H1 (cell line): ENCODE measurements around the gene DOCK11. TPM values are rescaled to one million over a fixed set of nuclear protein-coding genes. Genes with fewer than 3 reads are reported as not detected.

Experiments used
- CTCF ChIA-PET: fragments of 300-600 bp; sonication (Branson Sonifier 250); formaldehyde crosslinking; loops from one replicate; lab custom pipeline; 2021; ENCODE audit not compliant: partially characterized antibody; lab: Charles Lee
- POLR2A ChIA-PET: fragments of 300-600 bp; sonication (Branson Sonifier 250); formaldehyde crosslinking; loops from one replicate; lab custom pipeline; 2021; ENCODE audit warnings: inconsistent platforms; ENCODE audit not compliant: partially characterized antibody; lab: Charles Lee
- DNase-seq, 2 experiments: peaks; one replicate each; pipeline versions ENCODE4 v3.0.0 to v3.0.0-alpha.2; 2010 to 2022; ENCODE audit warnings: low spot score in 2 of 2, low read depth in 1 of 2, mixed read lengths in 1 of 2
- FAIRE-seq: peaks from 2 replicates; lab custom pipeline; 2011; peaks lifted over from hg19 to GRCh38; lab: Jason Lieb, UNC
- H2AFZ ChIP-seq: 2 replicates; pipeline ENCODE4 v1.8.1; 2012; ENCODE audit warnings: low read length, inconsistent platforms
- H2AK5ac ChIP-seq: 2 replicates; pipeline ENCODE4 v1.6.1; 2013; ENCODE audit warnings: low read depth, low read length
- H2BK120ac ChIP-seq: replicated peaks from 2 replicates; pipeline ENCODE3; 2013; ENCODE audit warnings: low read depth, low read length, inconsistent platforms
- H2BK12ac ChIP-seq: 2 replicates; pipeline ENCODE4 v1.6.1; 2013; ENCODE audit warnings: low read depth, low read length
- H2BK15ac ChIP-seq: 2 replicates; pipeline ENCODE4 v1.6.1; 2013; ENCODE audit warnings: low read length
- H2BK20ac ChIP-seq: 2 replicates; pipeline ENCODE4 v1.6.1; 2013; ENCODE audit warnings: low read length
- H2BK5ac ChIP-seq: 2 replicates; pipeline ENCODE4 v1.6.1; 2013; ENCODE audit warnings: low read depth, low read length
- H3K14ac ChIP-seq: 2 replicates; pipeline ENCODE4 v1.6.1; 2013; ENCODE audit warnings: inconsistent platforms; ENCODE audit not compliant: insufficient read length
- H3K18ac ChIP-seq: 2 replicates; pipeline ENCODE4 v1.6.1; 2013; ENCODE audit warnings: low read length; ENCODE audit errors: extremely low read depth
- H3K23ac ChIP-seq: 2 replicates; pipeline ENCODE4 v1.6.1; 2013; ENCODE audit warnings: inconsistent platforms; ENCODE audit not compliant: insufficient read length
- H3K23me2 ChIP-seq: 2 replicates; pipeline ENCODE4 v1.6.1; 2013; ENCODE audit warnings: low read depth, low read length
- H3K27ac ChIP-seq: 2 replicates; pipeline ENCODE4 v1.6.1; 2011; ENCODE audit warnings: low read depth, low read length, inconsistent platforms
- H3K27me3 ChIP-seq, 4 experiments: replicated peaks in 1 of 4; 1 replicate in 1 of 4; 2 replicates in 3 of 4; pipeline versions ENCODE4 v1.6.1 to v1.8.1; 2011 to 2013; ENCODE audit warnings: low read length in 3 of 4, mild to moderate bottlenecking in 3 of 4, inconsistent platforms in 2 of 4, mixed read lengths in 2 of 4, moderate library complexity in 1 of 4; ENCODE audit not compliant: control insufficient read depth in 3 of 4, insufficient read depth in 3 of 4; ENCODE audit errors: extremely low read depth in 1 of 4
- H3K36me3 ChIP-seq, 4 experiments: 2 replicates each; pipeline versions ENCODE4 v1.6.1 to v1.8.1; 2011 to 2013; ENCODE audit warnings: mild to moderate bottlenecking in 4 of 4, low read length in 3 of 4, moderate library complexity in 2 of 4, control low read depth in 1 of 4, inconsistent platforms in 1 of 4; ENCODE audit not compliant: insufficient read depth in 4 of 4, control insufficient read depth in 2 of 4
- H3K4ac ChIP-seq: replicated peaks from 2 replicates; pipeline ENCODE3; 2013; ENCODE audit warnings: low read length, low read depth, mixed read lengths, inconsistent platforms; ENCODE audit not compliant: insufficient read length
- H3K4me1 ChIP-seq, 4 experiments: replicated peaks in 1 of 4; 1 replicate in 1 of 4; 2 replicates in 3 of 4; pipeline versions ENCODE4 v1.6.1 to v1.8.1; 2011 to 2013; ENCODE audit warnings: low read length in 3 of 4, inconsistent platforms in 2 of 4, mixed read lengths in 1 of 4; ENCODE audit not compliant: insufficient read depth in 4 of 4, control insufficient read depth in 3 of 4
- H3K4me2 ChIP-seq, 2 experiments: 2 replicates each; pipeline versions ENCODE4 v1.6.1 to v1.8.1; 2011 to 2013; ENCODE audit warnings: low read depth in 2 of 2, low read length in 2 of 2, control low read depth in 1 of 2, inconsistent platforms in 1 of 2, mild to moderate bottlenecking in 1 of 2; ENCODE audit not compliant: insufficient read depth in 1 of 2
- H3K4me3 ChIP-seq, 4 experiments: fragments of 200-600, 300-600 bp in 1 of 4; sonication (generic), shearing (Covaris generic), sonication (Bioruptor Twin) in 1 of 4; 2 replicates each; pipeline versions ENCODE4 v1.5.1 to v1.8.1; 2011 to 2016; ENCODE audit warnings: low read length in 4 of 4, low read depth in 3 of 4, control low read depth in 2 of 4, inconsistent platforms in 2 of 4, mild to moderate bottlenecking in 2 of 4, mixed read lengths in 1 of 4, moderate library complexity in 1 of 4; ENCODE audit not compliant: insufficient read depth in 2 of 4; ENCODE audit errors: extremely low read depth in 1 of 4
- H3K56ac ChIP-seq: replicated peaks from 2 replicates; pipeline ENCODE3; 2013; ENCODE audit warnings: low read depth, mild to moderate bottlenecking, mixed read lengths, low read length, inconsistent platforms; ENCODE audit not compliant: insufficient read length
- H3K79me1 ChIP-seq: 2 replicates; pipeline ENCODE4 v1.6.1; 2013; ENCODE audit warnings: low read depth, low read length, control low read depth
- H3K79me2 ChIP-seq, 2 experiments: 2 replicates each; pipeline versions ENCODE4 v1.6.1 to v1.8.1; 2012 to 2013; ENCODE audit warnings: low read length in 2 of 2, mild to moderate bottlenecking in 2 of 2, inconsistent platforms in 1 of 2; ENCODE audit not compliant: insufficient read depth in 2 of 2, control insufficient read depth in 1 of 2
- H3K9ac ChIP-seq, 4 experiments: replicated peaks in 1 of 4; 1 replicate in 1 of 4; 2 replicates in 3 of 4; pipeline versions ENCODE4 v1.6.1 to v1.8.1; 2011 to 2013; ENCODE audit warnings: low read depth in 3 of 4, low read length in 3 of 4, control low read depth in 2 of 4, mild to moderate bottlenecking in 2 of 4, moderate library complexity in 2 of 4, inconsistent platforms in 1 of 4; ENCODE audit errors: extremely low read depth in 1 of 4
- H3K9me3 ChIP-seq, 2 experiments: 2 replicates each; pipeline versions ENCODE4 v1.6.1 to v1.8.1; 2012 to 2013; ENCODE audit warnings: mild to moderate bottlenecking in 2 of 2, moderate library complexity in 2 of 2, control low read depth in 1 of 2, inconsistent platforms in 1 of 2, low read depth in 1 of 2, low read length in 1 of 2, mixed read lengths in 1 of 2; ENCODE audit not compliant: insufficient read depth in 2 of 2
- H4K20me1 ChIP-seq, 2 experiments: replicated peaks in 1 of 2; 2 replicates each; pipeline versions ENCODE3 to v1.8.1; 2011 to 2013; ENCODE audit warnings: inconsistent platforms in 2 of 2, low read length in 2 of 2, mild to moderate bottlenecking in 1 of 2; ENCODE audit not compliant: insufficient read depth in 2 of 2, control insufficient read depth in 1 of 2
- H4K5ac ChIP-seq: 2 replicates; pipeline ENCODE4 v1.6.1; 2013; ENCODE audit warnings: low read length, low read depth, mixed read lengths, inconsistent platforms; ENCODE audit not compliant: insufficient read length
- H4K8ac ChIP-seq: 2 replicates; pipeline ENCODE4 v1.8.0; 2013; ENCODE audit warnings: mild to moderate bottlenecking, moderate library complexity, low read length, inconsistent platforms; ENCODE audit not compliant: insufficient read depth; ENCODE audit errors: extremely low read depth
- H4K91ac ChIP-seq: replicated peaks from 2 replicates; pipeline ENCODE3; 2013; ENCODE audit warnings: low read length, mixed read lengths, inconsistent platforms; ENCODE audit not compliant: insufficient read length
- FOSL1 ChIP-seq: IDR thresholded peaks from 2 replicates; pipeline ENCODE4 v1.6.1; 2011; ENCODE audit warnings: mild to moderate bottlenecking, low read depth, low read length, moderate library complexity; ENCODE audit not compliant: insufficient read depth
- HDAC2 ChIP-seq, 2 experiments: fragments of 300-600 bp in 1 of 2; sonication (generic) in 1 of 2; IDR thresholded peaks; 2 replicates each; pipeline ENCODE4 v1.6.1; 2011 to 2012; ENCODE audit warnings: low read depth in 2 of 2, low read length in 2 of 2, mild to moderate bottlenecking in 2 of 2, moderate library complexity in 2 of 2, borderline replicate concordance in 1 of 2, inconsistent platforms in 1 of 2
- NRF1 ChIP-seq: IDR thresholded peaks from 2 replicates; pipeline ENCODE4 v1.6.1; 2011; ENCODE audit warnings: mild to moderate bottlenecking, low read depth, low read length, improper control_type of control experiment
- POU5F1 ChIP-seq: IDR thresholded peaks from 2 replicates; pipeline ENCODE4 v1.6.1; 2011; ENCODE audit warnings: low read depth, mild to moderate bottlenecking, low read length, moderate library complexity
- RXRA ChIP-seq: IDR thresholded peaks from 2 replicates; pipeline ENCODE4 v1.6.1; 2011; ENCODE audit warnings: low read depth, mild to moderate bottlenecking, low read length, moderate library complexity; ENCODE audit not compliant: insufficient read depth
- SIRT6 ChIP-seq: IDR thresholded peaks from one replicate; pipeline ENCODE4 v1.7.1; 2012; ENCODE audit warnings: low read length, inconsistent platforms
- SP2 ChIP-seq: IDR thresholded peaks from 2 replicates; pipeline ENCODE4 v1.6.1; 2012; ENCODE audit warnings: mild to moderate bottlenecking, low read length, inconsistent platforms
- TAF1 ChIP-seq: IDR thresholded peaks from 2 replicates; pipeline ENCODE4 v1.6.1; 2011; ENCODE audit warnings: mild to moderate bottlenecking, low read depth, low read length
- WGBS, 2 experiments: shearing (Covaris generic) in 1 of 2; methylation state at CpG; one replicate each; pipeline versions ENCODE4 v1.1.6 to v1.1.7; 2013 to 2015; ENCODE audit warnings: low lambda C conversion rate in 2 of 2, mixed read lengths in 2 of 2, inconsistent platforms in 1 of 2, low coverage in 1 of 2, missing lambda C conversion rate in 1 of 2; ENCODE audit not compliant: insufficient replicate concordance in 2 of 2, insufficient coverage in 1 of 2, insufficient read length in 1 of 2; ENCODE audit errors: extremely low coverage in 1 of 2, missing lambda C conversion rate in 1 of 2; 5-methylcytosine and 5-hydroxymethylcytosine counted together
- polyA plus RNA-seq, 7 experiments: library from polyadenylated mRNA; depleted of rRNA in 3 of 7; stranded (reverse) in 5 of 7; unstranded in 2 of 7; fragments of >200 nt in 5 of 7; fragments of 200-250 nt in 2 of 7; gene quantifications; 1 replicate in 5 of 7; 2 replicates in 1 of 7; 4 replicates in 1 of 7; pipeline versions ENCODE4 v1.2.1 to v1.2.3, GENCODE V29; 2011 to 2013; ENCODE audit warnings: missing spikeins in 2 of 7, mixed read lengths in 2 of 7
- total RNA-seq: library from RNA; stranded (reverse); fragmentation: NEBNext Ultra II Directional; extraction: Animal tissue kit (Norgen Biotek cat#: 25700); gene quantifications from 2 replicates; pipeline ENCODE4 v1.2.1, GENCODE V29; 2021

Gene DOCK11
- total and polyA plus RNA-seq, 2 of the 8 experiments (the other 6 are each of a cell fraction or from before 2014, with no cell fraction given): 4.9 to 12.0 TPM

DNA sequence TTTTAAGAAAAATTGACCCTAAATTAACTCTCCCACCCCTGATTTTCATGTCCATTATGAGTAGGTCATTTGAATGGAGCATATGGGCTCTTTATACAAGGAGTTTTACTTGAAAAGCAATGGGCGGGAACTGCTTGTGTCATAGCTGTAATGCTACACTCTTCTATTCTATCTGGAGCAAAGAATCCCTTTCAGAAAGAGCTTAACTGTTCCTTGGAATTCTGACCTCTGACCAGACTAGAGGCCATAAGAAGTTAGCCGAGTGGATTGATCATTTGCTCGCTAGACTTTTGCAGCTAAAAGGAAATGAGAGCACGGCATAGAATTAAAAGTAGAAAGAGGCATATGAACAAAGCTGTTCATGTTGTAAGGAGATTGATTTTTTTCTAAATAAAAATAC lies 79.1 kb downstream of the DOCK11 start:
- no peak overlapping the region for H3K14ac ChIP-seq
- no peaks in the 10 kb centered on the region for H3K36me3 ChIP-seq
- no peaks in the 10 kb centered on the region for H3K79me2 ChIP-seq
- no peak overlapping the region for H3K27ac ChIP-seq
- H2BK12ac ChIP-seq: no peak overlapping the region
- H2BK20ac ChIP-seq: no peak overlapping the region
- H2AFZ ChIP-seq: no peak overlapping the region
- H3K23me2 ChIP-seq: no peaks in the 10 kb centered on the region
- H2AK5ac ChIP-seq: no peak overlapping the region
- no peak for FAIRE-seq
- H2BK5ac ChIP-seq: no peak overlapping the region
- no peak overlapping the region for H3K4ac ChIP-seq
- no peak overlapping the region for H3K56ac ChIP-seq
- POLR2A ChIA-PET: no interaction called here
- no peak for DNase-seq
- H4K5ac ChIP-seq: no peak overlapping the region
- H4K20me1 ChIP-seq: no peaks in the 10 kb centered on the region
- CTCF ChIA-PET: no interaction called here
- no peaks in the 10 kb centered on the region for H3K27me3 ChIP-seq
- WGBS, 2 experiments: 88% methylated on average over 4 of the region's 4 CpGs; no CpG with 5 or more reads in 1 of the 2 experiments
- no peaks in the 10 kb centered on the region for H3K79me1 ChIP-seq
- H2BK15ac ChIP-seq: no peak overlapping the region
- no peak overlapping the region for H3K18ac ChIP-seq
- H2BK120ac ChIP-seq: no peak overlapping the region
- H3K4me3 ChIP-seq: no peak overlapping the region
- no peak overlapping the region for H3K4me2 ChIP-seq
- no peaks in the 10 kb centered on the region for H3K9me3 ChIP-seq
- H4K91ac ChIP-seq: no peak overlapping the region
- no peak overlapping the region for H4K8ac ChIP-seq
- H3K9ac ChIP-seq: no peak overlapping the region
- no peaks in the 10 kb centered on the region for H3K4me1 ChIP-seq
- H3K23ac ChIP-seq: no peak overlapping the region
- TF ChIP-seq NRF1 (no peak), POU5F1 (no peak), FOSL1 (no peak), HDAC2 (IDR thresholded peaks at IDR 0.05; ENCODE audit: borderline replicate concordance in 1 of 2, low read depth in 2 of 2, low read length in 2 of 2) (no peak), TAF1 (no peak), SP2 (no peak), RXRA (no peak), SIRT6 (no peak)
